HG03066 (cell line): ENCODE measurements around the gene NT5C2.
"Not testable (repeated sequence)": the region's sequence is repeated elsewhere in the genome, so short reads cannot be mapped to it uniquely, and the experiment has no call there.

Experiments
- ATAC-seq: cut with Tn5 transposase; IDR thresholded peaks from one replicate; pipeline ENCODE4 v1.9.1; 2021; ENCODE audit warnings: low read depth; ENCODE audit not compliant: unreplicated experiment

NT5C2 gene

GRCh38 chr10:103067099-103067477 lies 126.0 kb downstream of the NT5C2 start:
- ATAC-seq: not testable (repeated sequence)

- ATAC-seq: no peak
Measured at GRCh38 chr10:103066141-103067098, 126.7 kb downstream of the NT5C2 start.

- ATAC-seq: no peak
Measured at GRCh38 chr10:103064956-103065355, 128.1 kb downstream of the NT5C2 start.

GRCh38 chr10:103062854-103063590 lies 130.1 kb downstream of the NT5C2 start:
- ATAC-seq: no peak

- ATAC-seq: no peak
Measured at GRCh38 chr10:103060575-103060974, 132.5 kb downstream of the NT5C2 start.

GRCh38 chr10:103058034-103058433 lies 135.0 kb downstream of the NT5C2 start:
- ATAC-seq: no peak

GRCh38 chr10:103055105-103055504 lies 138.0 kb downstream of the NT5C2 start:
- ATAC-seq: no peak

GRCh38 chr10:103054621-103055020 lies 138.5 kb downstream of the NT5C2 start:
- ATAC-seq: no peak

GRCh38 chr10:103053659-103054581 lies 139.2 kb downstream of the NT5C2 start:
- ATAC-seq: peak; percentile 88

GRCh38 chr10:103049237-103049636 lies 143.8 kb downstream of the NT5C2 start:
- no peak for ATAC-seq

GRCh38 chr10:103047381-103047780 lies 145.7 kb downstream of the NT5C2 start:
- ATAC-seq: no peak

GRCh38 chr10:103045961-103046360 lies 147.1 kb downstream of the NT5C2 start:
- no peak for ATAC-seq

- no peak for ATAC-seq
Measured at GRCh38 chr10:103044942-103045489, 148.1 kb downstream of the NT5C2 start.

- no peak for ATAC-seq
Measured at GRCh38 chr10:103042908-103043307, 150.2 kb downstream of the NT5C2 start.

- ATAC-seq: no peak
Measured at GRCh38 chr10:103042129-103042528, 150.9 kb downstream of the NT5C2 start.

GRCh38 chr10:103041391-103041790 lies 151.7 kb downstream of the NT5C2 start:
- no peak for ATAC-seq

- ATAC-seq: no peak
Measured at GRCh38 chr10:103040418-103040817, 152.7 kb downstream of the NT5C2 start.

GRCh38 chr10:103038570-103038969 lies 154.5 kb downstream of the NT5C2 start:
- no peak for ATAC-seq
